HFF-Myc (cell line): ENCODE data around the gene PKP1.

ENCODE experiments used
- DNase-seq: peaks from one replicate; pipeline ENCODE4 v3.0.0-alpha.2; 2011; ENCODE audit warnings: low read depth; ENCODE audit errors: extremely low read depth
- H3K4me3 ChIP-seq: replicated peaks from 2 replicates; pipeline ENCODE4 v1.5.1; 2011; ENCODE audit warnings: low read depth, mild to moderate bottlenecking, control low read depth, low read length
- TF ChIP-seq, protein P1 (sequence below): IDR thresholded peaks from 2 replicates; pipeline ENCODE4 v1.5.1; 2012; ENCODE audit warnings: mild to moderate bottlenecking, low read depth, low read length, control low read depth; ENCODE audit errors: missing control alignments

The PKP1 gene

GRCh38 chr1:201295861-201296260 lies 12.6 kb downstream of the PKP1 start:
- TF ChIP-seq, protein P1, sequence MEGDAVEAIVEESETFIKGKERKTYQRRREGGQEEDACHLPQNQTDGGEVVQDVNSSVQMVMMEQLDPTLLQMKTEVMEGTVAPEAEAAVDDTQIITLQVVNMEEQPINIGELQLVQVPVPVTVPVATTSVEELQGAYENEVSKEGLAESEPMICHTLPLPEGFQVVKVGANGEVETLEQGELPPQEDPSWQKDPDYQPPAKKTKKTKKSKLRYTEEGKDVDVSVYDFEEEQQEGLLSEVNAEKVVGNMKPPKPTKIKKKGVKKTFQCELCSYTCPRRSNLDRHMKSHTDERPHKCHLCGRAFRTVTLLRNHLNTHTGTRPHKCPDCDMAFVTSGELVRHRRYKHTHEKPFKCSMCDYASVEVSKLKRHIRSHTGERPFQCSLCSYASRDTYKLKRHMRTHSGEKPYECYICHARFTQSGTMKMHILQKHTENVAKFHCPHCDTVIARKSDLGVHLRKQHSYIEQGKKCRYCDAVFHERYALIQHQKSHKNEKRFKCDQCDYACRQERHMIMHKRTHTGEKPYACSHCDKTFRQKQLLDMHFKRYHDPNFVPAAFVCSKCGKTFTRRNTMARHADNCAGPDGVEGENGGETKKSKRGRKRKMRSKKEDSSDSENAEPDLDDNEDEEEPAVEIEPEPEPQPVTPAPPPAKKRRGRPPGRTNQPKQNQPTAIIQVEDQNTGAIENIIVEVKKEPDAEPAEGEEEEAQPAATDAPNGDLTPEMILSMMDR, result no peak
- no peak overlapping the region for H3K4me3 ChIP-seq
- DNase-seq, result peak; percentile 37

DNA sequence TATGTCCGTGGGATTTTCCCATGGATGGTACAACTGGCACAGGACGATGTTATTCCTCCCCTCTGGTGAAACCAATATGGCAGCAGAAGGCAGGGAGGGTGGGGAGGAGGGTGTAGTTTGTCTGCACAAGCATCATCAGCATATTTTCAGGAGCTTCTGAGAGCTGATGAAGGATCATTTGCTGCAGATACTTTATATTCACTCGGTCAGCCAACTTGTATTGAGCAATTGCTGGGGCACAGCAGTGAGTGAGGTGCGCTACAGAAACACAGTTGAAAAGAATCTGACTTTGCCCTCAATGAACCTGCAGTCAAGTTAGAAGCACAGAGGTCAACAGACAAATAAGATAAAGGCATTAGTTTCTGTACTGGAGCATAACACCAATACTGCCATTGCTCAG lies 13.0 kb downstream of the PKP1 start:
- TF ChIP-seq, protein P1, result no peak
- DNase-seq, result no peak
- no peak overlapping the region for H3K4me3 ChIP-seq

DNA sequence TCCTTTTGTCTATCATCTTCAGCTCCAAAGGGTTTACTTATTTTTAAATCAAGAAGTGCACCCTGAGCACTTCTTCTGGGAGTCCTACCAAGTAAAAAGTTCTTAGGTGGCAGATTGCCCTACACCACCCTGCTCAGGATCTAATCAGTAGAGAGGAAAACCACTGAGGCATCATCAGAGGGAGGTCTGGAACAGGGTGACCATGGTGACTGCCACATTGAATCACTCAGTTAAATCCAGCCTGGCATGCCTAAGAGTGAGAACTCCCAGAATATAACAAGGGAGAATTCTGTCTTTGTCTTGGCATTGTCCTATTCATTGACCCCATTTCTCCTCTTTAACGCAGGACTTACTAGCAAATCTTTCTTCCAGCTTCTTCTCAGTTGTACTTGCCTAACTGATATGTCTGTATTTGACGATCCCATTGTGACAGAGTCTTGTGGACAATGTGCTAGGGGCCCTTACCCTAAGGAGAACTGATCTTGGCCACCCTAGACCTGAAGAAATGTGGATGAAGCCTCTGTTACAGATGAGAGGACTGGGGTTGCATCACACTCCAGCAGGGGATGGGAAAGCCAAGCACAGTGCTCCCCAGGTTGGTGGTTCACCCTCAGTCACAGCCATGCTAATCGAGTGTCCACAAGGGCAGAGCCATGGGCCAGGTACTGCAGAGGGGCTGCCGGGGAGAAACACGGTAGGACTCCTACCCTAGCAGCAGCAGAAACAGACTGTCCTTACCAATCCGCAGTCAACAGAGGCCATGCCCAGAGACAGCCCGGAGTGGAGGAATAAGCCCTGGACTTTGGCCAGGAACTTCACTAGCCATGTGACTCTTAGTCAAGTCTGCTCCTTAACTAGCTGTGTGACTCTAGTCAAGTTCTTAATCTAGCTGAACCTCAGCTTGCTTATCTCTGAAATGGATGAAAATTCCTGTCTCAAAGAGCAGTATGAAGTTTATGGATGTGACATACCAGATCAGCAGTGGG lies 15.4 kb downstream of the PKP1 start:
- no peak overlapping the region for H3K4me3 ChIP-seq
- no peak for DNase-seq
- TF ChIP-seq, protein P1, result no peak

GRCh38 chr1:201299968-201300367 lies 16.7 kb downstream of the PKP1 start:
- no peak for DNase-seq
- TF ChIP-seq, protein P1, result no peak

GRCh38 chr1:201300641-201301040 lies 17.3 kb downstream of the PKP1 start:
- H3K4me3 ChIP-seq, result no peak overlapping the region
- TF ChIP-seq, protein P1, result no peak
- DNase-seq, result no peak

More at GRCh38 chr1:201299968-201300367, 16.7 kb downstream of the PKP1 start:
- no peak overlapping the region for H3K4me3 ChIP-seq

DNA sequence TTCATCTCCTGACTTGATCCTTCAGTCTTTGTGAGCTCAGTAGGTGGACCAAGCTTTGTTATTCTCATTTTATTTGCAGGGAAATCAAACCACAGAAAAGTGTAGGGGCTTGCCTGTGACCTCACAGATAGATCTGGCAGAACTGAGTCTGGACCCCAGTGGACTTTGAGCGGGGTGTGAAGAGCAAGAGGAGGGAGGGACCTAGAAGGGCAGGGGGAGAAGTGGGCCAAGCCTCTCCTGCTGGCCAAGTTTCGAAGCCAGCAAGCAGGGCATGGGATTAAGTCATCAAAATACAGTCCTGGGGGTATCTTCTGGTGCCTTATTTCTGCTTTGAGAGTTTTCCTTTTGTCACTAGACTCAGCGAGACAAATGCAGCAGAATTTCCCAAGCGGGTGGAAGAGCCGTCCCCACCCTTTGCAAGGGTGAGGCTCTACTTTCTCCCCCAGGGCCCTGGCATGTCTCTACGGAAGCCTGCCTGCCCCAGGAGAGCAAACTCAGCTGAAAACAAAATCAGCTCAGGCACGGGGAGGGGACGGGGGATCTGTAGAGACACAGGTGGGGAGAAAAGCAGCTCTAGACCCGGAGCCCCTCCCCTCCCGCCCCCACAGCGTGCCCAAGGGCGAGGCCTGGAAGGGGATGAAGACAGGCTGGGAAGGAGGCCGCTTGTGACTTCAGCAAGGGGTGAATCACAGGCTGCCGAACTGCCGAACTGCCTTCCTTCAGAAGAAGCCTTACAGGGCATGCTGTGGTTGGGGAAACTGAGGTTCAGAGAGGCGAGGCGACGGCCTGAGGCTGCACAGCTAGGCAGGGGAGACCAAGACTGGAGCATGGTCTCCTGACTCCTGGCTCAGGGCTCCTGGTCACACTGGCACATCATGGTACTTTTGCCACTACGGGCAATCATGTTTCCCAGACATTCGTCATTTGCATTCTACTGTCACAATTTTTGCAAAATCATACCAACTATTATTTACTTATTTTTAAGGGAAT lies 19.2 kb downstream of the PKP1 start:
- TF ChIP-seq, protein P1, result no peak
- no peak overlapping the region for H3K4me3 ChIP-seq
- DNase-seq, result no peak
